Body of pancreas (tissue), 4 donors: Measurements from ENCODE around the gene SPSB1. TPM values are rescaled to one million over a fixed set of nuclear protein-coding genes. Genes with fewer than 3 reads are reported as not detected.

Source experiments
- ATAC-seq: fragments of 150-250 bp; one replicate; pipeline ENCODE4 v1.9.1; 2016
- DNase-seq, 4 donors: peaks; one replicate each; pipeline ENCODE4 v3.0.0-alpha.2; 2019
- H3K27ac ChIP-seq, 4 donors: fragments of 200-600 bp; sonication (generic); 1 replicate in 3 of 4; 2 replicates in 1 of 4; pipeline versions ENCODE4 v1.5.1 to v1.6.1; 2016 to 2019; ENCODE audit warnings: mild to moderate bottlenecking in 1 of 4, mixed read lengths in 1 of 4, moderate library complexity in 1 of 4
- H3K27me3 ChIP-seq, 2 donors: fragments of 200-600 bp; sonication (generic); one replicate each; pipeline ENCODE4 v1.6.0; 2016; ENCODE audit warnings: mild to moderate bottlenecking in 1 of 2
- H3K36me3 ChIP-seq, 2 donors: fragments of 200-600 bp; sonication (generic); replicated peaks in 1 of 2; 2 replicates each; pipeline ENCODE4 v1.5.1; 2016; ENCODE audit warnings: low read depth in 2 of 2; ENCODE audit not compliant: insufficient read depth in 1 of 2
- H3K4me1 ChIP-seq: fragments of 200-600 bp; sonication (generic); one replicate; pipeline ENCODE4 v1.6.0; 2016
- H3K4me3 ChIP-seq, 2 donors: fragments of 200-600 bp; sonication (generic); 1 replicate in 1 of 2; 2 replicates in 1 of 2; pipeline ENCODE4 v1.5.1; 2016 to 2019
- H3K9me3 ChIP-seq, 3 donors: fragments of 200-600 bp; sonication (generic); 1 replicate in 2 of 3; 2 replicates in 1 of 3; pipeline ENCODE4 v1.5.1; 2016
- CTCF ChIP-seq, 7 experiments: fragments of 450-650 bp in 4 of 7; fragments of 200-600 bp in 3 of 7; sonication (generic) in 3 of 7; IDR thresholded peaks; one replicate each; pipeline ENCODE4 v1.5.1; 2016 to 2019; ENCODE audit warnings: antibody characterized with exemption in 7 of 7
- POLR2A ChIP-seq, 3 donors: fragments of 450-650 bp; IDR thresholded peaks; one replicate each; pipeline ENCODE4 v1.6.1; 2016; ENCODE audit warnings: antibody characterized with exemption in 3 of 3, mild to moderate bottlenecking in 2 of 3
- WGBS, 2 donors: methylation state at CpG; one replicate each; pipeline ENCODE4 v1.1.5; 2017; 5-methylcytosine and 5-hydroxymethylcytosine counted together
- intact Hi-C: fragments of 100-400 bp; cut with DNase I; formaldehyde crosslinking; loops from one replicate; pipeline ENCODE4 v1.15.1; 2023
- total RNA-seq, 2 donors: library from RNA; depleted of rRNA; stranded (reverse); fragments of >200 nt; gene quantifications; one replicate each; pipeline ENCODE4 v1.1.0, GENCODE V29; 2016

Gene SPSB1
- total RNA-seq, 2 donors from 2014 or later, result 14.5 to 16.5 TPM

DNA sequence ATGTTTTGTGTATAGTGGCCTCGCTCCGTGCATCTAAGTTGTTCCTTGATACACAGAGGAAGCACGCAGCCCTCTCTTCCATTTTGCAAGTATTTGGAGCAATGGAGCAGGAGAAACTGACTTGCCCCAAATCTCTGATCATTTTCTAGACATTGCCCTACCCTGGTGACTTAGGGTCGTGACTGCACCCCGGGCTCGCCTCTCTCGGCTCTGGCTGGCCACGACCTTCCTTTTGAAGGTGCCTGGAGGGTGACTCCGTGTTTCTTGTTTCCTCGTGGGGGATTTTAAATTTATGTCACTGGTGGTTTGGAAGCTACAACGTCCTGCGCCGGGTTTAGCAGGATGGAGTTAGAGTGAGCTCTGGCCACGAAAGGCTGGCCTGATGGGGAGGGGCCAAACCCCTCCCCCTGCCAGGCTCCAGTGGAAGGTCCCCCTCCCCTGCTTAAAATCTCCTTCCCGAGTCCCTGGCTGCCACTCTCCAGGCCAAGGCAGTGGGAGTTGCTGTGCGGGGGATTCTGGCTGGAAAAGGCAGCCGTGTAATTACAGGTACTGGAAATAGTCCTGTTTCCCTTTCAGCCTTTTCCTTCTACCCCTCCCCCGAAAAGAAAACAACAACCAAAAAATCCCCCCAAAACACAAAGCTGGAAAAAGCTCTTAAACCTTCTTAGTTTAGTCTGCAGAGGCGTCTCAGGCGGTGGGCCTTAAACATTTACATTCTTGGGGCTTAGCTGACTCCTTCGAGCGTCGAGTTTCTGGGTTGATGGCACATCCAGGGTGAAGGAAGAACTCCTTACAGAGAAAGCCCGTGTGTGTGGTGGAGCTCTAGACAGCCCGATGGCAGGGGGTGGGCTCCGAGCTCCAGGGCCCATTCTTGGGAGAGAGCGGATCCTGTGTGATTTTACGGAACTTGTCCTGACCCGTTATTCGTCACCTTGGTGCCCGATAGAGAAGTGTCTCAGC is 28.1 kb downstream of the SPSB1 start:
- H3K4me1 ChIP-seq, result peaks cover 38% of the 10 kb centered on the region
- no peak overlapping the region for H3K4me3 ChIP-seq
- H3K9me3 ChIP-seq, result no peaks in the 10 kb centered on the region
- TF ChIP-seq CTCF (IDR thresholded peaks at IDR 0.05) (no peak), POLR2A (IDR thresholded peaks at IDR 0.05) (no peak)
- ATAC-seq (no peak), DNase-seq (no peak)
- intact Hi-C loops, result no loop called here
- H3K27me3 ChIP-seq, result no peaks in the 10 kb centered on the region
- H3K36me3 ChIP-seq, result no peaks in the 10 kb centered on the region
- 84 to 86% methylated on average over 31 of the region's 31 CpGs for WGBS, 2 donors
- H3K27ac ChIP-seq, result no peak overlapping the region

DNA sequence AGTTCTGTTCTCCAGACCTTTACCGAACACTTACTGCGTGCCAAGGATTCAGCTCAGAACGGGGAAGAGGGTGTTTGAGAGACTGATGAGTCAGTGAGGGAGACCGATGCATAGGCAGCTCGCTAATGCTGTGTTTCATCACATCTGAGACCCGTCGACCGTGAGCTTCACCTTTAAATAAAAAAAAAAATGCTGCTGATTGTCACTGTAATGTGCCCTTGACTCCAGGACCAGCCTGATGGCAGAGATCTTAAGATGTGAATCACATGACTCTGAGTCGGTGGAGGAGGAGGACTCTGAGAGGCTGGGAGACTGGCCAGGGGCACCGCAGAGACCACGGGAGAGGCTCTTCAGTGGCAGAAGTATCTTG is 28.8 kb downstream of the SPSB1 start:
- Histone ChIP-seq H3K9me3 (no peaks in the 10 kb centered on the region), H3K27me3 (no peaks in the 10 kb centered on the region), H3K4me1 (peaks cover 38% of the 10 kb centered on the region), H3K36me3 (no peaks in the 10 kb centered on the region), H3K4me3 (no peak overlapping the region), H3K27ac (no peak overlapping the region)
- WGBS, 2 donors, result 77 to 84% methylated on average over 11 of the region's 11 CpGs
- intact Hi-C loops, result no loop called here
- DNase-seq, result no peak
- TF ChIP-seq CTCF (IDR thresholded peaks at IDR 0.05) (no peak), POLR2A (IDR thresholded peaks at IDR 0.05) (no peak)
- ATAC-seq, result no peak

DNA sequence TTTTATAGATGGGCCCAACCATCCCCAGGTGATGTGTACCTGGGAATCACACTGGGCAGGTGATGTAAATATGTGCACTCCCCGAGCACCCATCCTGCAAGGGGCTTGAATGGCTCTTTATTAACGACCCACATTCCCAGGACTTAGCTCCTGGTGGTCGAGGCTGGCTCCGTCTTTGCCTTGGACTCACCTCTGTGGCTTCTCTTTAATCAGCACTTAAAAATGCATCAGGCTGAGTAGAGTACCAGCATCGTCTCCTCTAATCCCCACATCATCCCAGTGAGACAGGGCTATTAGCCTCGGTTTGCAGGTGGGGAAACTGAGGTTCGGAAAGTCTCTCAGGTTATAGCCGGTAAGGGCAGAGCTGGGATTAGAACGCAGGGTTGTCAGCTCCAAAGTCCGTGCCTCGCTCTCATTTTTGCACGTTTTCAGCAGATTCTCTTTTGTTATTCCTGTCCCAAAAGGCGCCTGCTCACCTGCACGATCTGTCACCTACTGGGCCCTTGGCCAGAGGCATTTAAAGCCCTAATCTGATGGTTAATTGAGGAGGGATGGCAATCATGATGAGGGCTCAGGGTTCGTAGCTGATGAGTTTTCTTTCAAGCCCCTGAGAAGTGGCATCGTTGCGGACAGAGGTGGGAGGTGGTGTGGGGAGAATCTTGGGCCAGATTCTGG is 29.4 kb downstream of the SPSB1 start:
- H3K27me3 ChIP-seq, result no peaks in the 10 kb centered on the region
- H3K9me3 ChIP-seq, result no peaks in the 10 kb centered on the region
- no peaks in the 10 kb centered on the region for H3K36me3 ChIP-seq
- ATAC-seq (no peak), DNase-seq (no peak)
- intact Hi-C loops, result no loop called here
- WGBS, 2 donors, result 81 to 87% methylated on average over 17 of the region's 17 CpGs
- H3K27ac ChIP-seq, result no peak overlapping the region
- no peak overlapping the region for H3K4me3 ChIP-seq
- H3K4me1 ChIP-seq, result peaks cover 38% of the 10 kb centered on the region
- TF ChIP-seq CTCF (IDR thresholded peaks at IDR 0.05), result no peak
- TF ChIP-seq POLR2A (IDR thresholded peaks at IDR 0.05), result no peak

DNA sequence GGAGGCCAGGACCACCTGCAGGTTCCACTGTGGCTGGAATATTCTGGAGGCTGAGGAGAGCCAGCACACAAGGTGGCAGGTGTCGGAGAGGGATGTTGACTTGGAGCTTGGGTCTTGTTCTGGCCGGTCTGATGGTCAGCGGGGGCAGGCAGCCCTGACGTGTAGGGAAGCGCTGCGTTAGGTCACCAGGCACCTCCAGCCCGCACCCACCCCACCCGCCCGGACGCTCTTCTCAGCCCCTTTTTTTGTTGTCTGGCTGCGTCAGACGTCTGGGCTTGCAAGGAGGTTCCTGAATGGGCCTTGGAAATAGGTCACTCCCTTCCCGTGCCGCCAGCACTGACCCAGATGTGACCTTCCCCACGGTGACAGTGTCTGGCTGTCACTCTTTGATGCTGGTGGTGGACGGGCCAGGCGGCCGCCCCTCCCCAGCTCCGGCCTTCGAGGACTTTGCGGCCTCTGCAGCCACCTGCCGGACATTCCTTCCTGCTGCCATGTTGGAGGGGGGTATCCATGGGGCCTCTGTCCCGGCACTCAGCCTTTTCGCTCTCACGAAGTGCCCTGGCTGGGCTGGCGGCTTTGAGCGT is 30.1 kb downstream of the SPSB1 start:
- H3K4me3 ChIP-seq, result no peak overlapping the region
- no peaks in the 10 kb centered on the region for H3K36me3 ChIP-seq
- H3K27me3 ChIP-seq, result no peaks in the 10 kb centered on the region
- intact Hi-C loops, result no loop called here
- H3K9me3 ChIP-seq, result no peaks in the 10 kb centered on the region
- ATAC-seq, result peak; percentile 24
- TF ChIP-seq POLR2A (IDR thresholded peaks at IDR 0.05) (no peak), CTCF (IDR thresholded peaks at IDR 0.05) (peak in 1 of 7 experiments; percentile 25)
- H3K27ac ChIP-seq, result no peak overlapping the region
- peak in 3 of 4 donors; percentile 33 to 58 (median 42) for DNase-seq
- peaks cover 38% of the 10 kb centered on the region for H3K4me1 ChIP-seq
- 56 to 72% methylated on average over 21 to 27 of the region's 27 CpGs for WGBS, 2 donors
